HCT116 (cell line): ENCODE results near the gene ZNF417. TPM values are rescaled to one million over a fixed set of nuclear protein-coding genes. Genes with fewer than 3 reads are reported as not detected.

ENCODE experiments used
- ATAC-seq: fragments of 200-7000 bp; cut with Tn5 transposase; 2 replicates; pipeline ENCODE4 v1.9.1; 2020; ENCODE audit warnings: mild to moderate bottlenecking, moderate library complexity
- BruUV-seq: library from RNA; stranded (reverse); fragments of 400-500 nt; replicated peaks from 2 replicates; lab custom pipeline; 2021; lab: Mats Ljungman, UMichigan
- CTCF ChIA-PET: fragments of 300-600 bp; sonication (Branson Sonifier 250); formaldehyde crosslinking; loops from one replicate; lab custom pipeline; 2021; ENCODE audit warnings: antibody characterized with exemption; lab: Charles Lee
- POLR2A ChIA-PET: fragments of 300-600, 350-600 bp; sonication (Branson Sonifier 250); formaldehyde crosslinking; loops from one replicate; lab custom pipeline; 2021; ENCODE audit warnings: antibody characterized with exemption; lab: Charles Lee
- RAD21 ChIA-PET, 2 experiments: fragments of 300-600 bp; sonication (Branson Sonifier 250); formaldehyde crosslinking; loops; one replicate each; lab custom pipeline; 2023; ENCODE audit warnings: low total read pairs in 2 of 2; ENCODE audit not compliant: uncharacterized antibody in 2 of 2, unreplicated experiment in 2 of 2, low non-redundant PET in 1 of 2; lab: Charles Lee
- DNase-seq: peaks from one replicate; pipeline ENCODE4 v3.0.0-alpha.2; 2010; ENCODE audit warnings: low read depth, low spot score
- H2AFZ ChIP-seq: fragments of 200-600 bp; shearing (Covaris generic), sonication (generic); 2 replicates; pipeline ENCODE4 v1.6.1; 2017; ENCODE audit warnings: low read depth, mixed run types, mixed read lengths, antibody characterized with exemption, low read length; ENCODE audit not compliant: poor library complexity, severe bottlenecking
- H3K27ac ChIP-seq: 2 replicates; pipeline ENCODE4 v1.5.1; 2012; ENCODE audit warnings: low read depth, low read length
- H3K27me3 ChIP-seq: fragments of 200-600 bp; sonication (generic); 2 replicates; pipeline ENCODE4 v1.6.1; 2016; ENCODE audit warnings: mixed run types, low read length, mixed read lengths; ENCODE audit not compliant: insufficient read depth
- H3K36me3 ChIP-seq, 2 experiments: fragments of 200-500 bp in 1 of 2; fragments of 200-600 bp in 1 of 2; sonication (Bioruptor generic) in 1 of 2; sonication (generic) in 1 of 2; 2 replicates each; pipeline versions ENCODE4 v1.5.1 to v1.6.1; 2014 to 2016; ENCODE audit warnings: low read length in 2 of 2, inconsistent platforms in 1 of 2, mixed read lengths in 1 of 2, mixed run types in 1 of 2; ENCODE audit not compliant: insufficient read depth in 2 of 2, control insufficient read depth in 1 of 2
- H3K4me1 ChIP-seq, 2 experiments: fragments of 200-600 bp in 1 of 2; sonication (generic) in 1 of 2; 2 replicates each; pipeline versions ENCODE4 v1.5.1 to v1.6.1; 2012 to 2017; ENCODE audit warnings: low read length in 2 of 2, inconsistent platforms in 1 of 2, mild to moderate bottlenecking in 1 of 2, mixed read lengths in 1 of 2, mixed run types in 1 of 2, moderate library complexity in 1 of 2; ENCODE audit not compliant: insufficient read depth in 2 of 2, control insufficient read depth in 1 of 2
- H3K4me2 ChIP-seq: fragments of 200-600 bp; sonication (generic); 2 replicates; pipeline ENCODE4 v1.6.1; 2017; ENCODE audit warnings: mixed run types, low read length, mixed read lengths
- H3K4me3 ChIP-seq, 2 experiments: fragments of 200-600 bp in 1 of 2; sonication (generic) in 1 of 2; replicated peaks in 1 of 2; 2 replicates each; pipeline ENCODE4 v1.5.1; 2011 to 2016; ENCODE audit warnings: low read length in 2 of 2, control low read depth in 1 of 2, low read depth in 1 of 2, mild to moderate bottlenecking in 1 of 2, mixed read lengths in 1 of 2, mixed run types in 1 of 2
- H3K79me2 ChIP-seq: fragments of 200-600 bp; sonication (generic); 2 replicates; pipeline ENCODE4 v1.6.1; 2017; ENCODE audit warnings: mild to moderate bottlenecking, mixed run types, low read length, moderate library complexity, mixed read lengths; ENCODE audit not compliant: insufficient read depth
- H3K9ac ChIP-seq: fragments of 200-600 bp; sonication (generic); 2 replicates; pipeline ENCODE4 v1.6.1; 2016; ENCODE audit warnings: low read length, mixed read lengths
- H3K9me2 ChIP-seq: fragments of 200-600 bp; sonication (generic), shearing (Covaris generic); 2 replicates; pipeline ENCODE4 v1.6.1; 2017; ENCODE audit warnings: mixed run types, mild to moderate bottlenecking, moderate library complexity; ENCODE audit not compliant: insufficient read depth
- H3K9me3 ChIP-seq, 2 experiments: fragments of 200-500 bp in 1 of 2; fragments of 200-600 bp in 1 of 2; sonication (Bioruptor generic) in 1 of 2; sonication (generic) in 1 of 2; 2 replicates each; pipeline ENCODE4 v1.6.1; 2014 to 2017; ENCODE audit warnings: low read length in 2 of 2, mixed read lengths in 2 of 2, inconsistent platforms in 1 of 2, low read depth in 1 of 2, mild to moderate bottlenecking in 1 of 2, mixed run types in 1 of 2, moderate library complexity in 1 of 2; ENCODE audit not compliant: control insufficient read depth in 1 of 2, insufficient read depth in 1 of 2
- H4K20me1 ChIP-seq: fragments of 200-600 bp; sonication (generic), shearing (Covaris generic); 2 replicates; pipeline ENCODE4 v1.6.1; 2017; ENCODE audit warnings: mixed run types, mild to moderate bottlenecking, moderate library complexity; ENCODE audit not compliant: insufficient read depth
- CBX3 ChIP-seq: IDR thresholded peaks from 2 replicates; pipeline ENCODE4 v1.6.1; 2012; ENCODE audit warnings: low read depth
- CEBPB ChIP-seq: IDR thresholded peaks from 2 replicates; pipeline ENCODE4 v1.6.1; 2012; ENCODE audit warnings: low read depth
- EGR1 ChIP-seq: IDR thresholded peaks from 2 replicates; pipeline ENCODE4 v1.6.1; 2012; ENCODE audit warnings: low read depth
- ELF1 ChIP-seq: IDR thresholded peaks from 2 replicates; pipeline ENCODE4 v1.6.1; 2012; ENCODE audit warnings: low read depth, borderline replicate concordance
- EZH2 ChIP-seq: fragments of 200-600 bp; sonication (generic); IDR thresholded peaks from 2 replicates; pipeline ENCODE4 v1.6.1; 2017; ENCODE audit warnings: antibody characterized with exemption, mixed run types
- EZH2phosphoT487 ChIP-seq: fragments of 200-600 bp; IDR thresholded peaks from 2 replicates; pipeline ENCODE4 v1.6.1; 2018; ENCODE audit warnings: antibody characterized with exemption, borderline replicate concordance
- FOSL1 ChIP-seq: IDR thresholded peaks from 2 replicates; pipeline ENCODE4 v1.6.1; 2012; ENCODE audit warnings: low read depth
- JUND ChIP-seq: IDR thresholded peaks from 2 replicates; pipeline ENCODE4 v1.6.1; 2012
- MAX ChIP-seq: IDR thresholded peaks from 2 replicates; pipeline ENCODE4 v1.6.1; 2012
- POLR2A ChIP-seq: IDR thresholded peaks from 2 replicates; pipeline ENCODE4 v1.7.0; 2011; ENCODE audit warnings: borderline replicate concordance; ENCODE audit not compliant: insufficient read depth, insufficient read length; ENCODE audit errors: extremely low read depth
- RAD21 ChIP-seq: IDR thresholded peaks from 2 replicates; pipeline ENCODE4 v1.6.1; 2012; ENCODE audit warnings: low read depth, mild to moderate bottlenecking
- SIN3A ChIP-seq: IDR thresholded peaks from 2 replicates; pipeline ENCODE4 v1.6.1; 2012; ENCODE audit warnings: low read depth
- SP1 ChIP-seq: IDR thresholded peaks from 2 replicates; pipeline ENCODE4 v1.6.1; 2012; ENCODE audit warnings: low read depth
- TCF7L2 ChIP-seq: IDR thresholded peaks from 2 replicates; pipeline ENCODE4 v1.7.0; 2011; ENCODE audit warnings: borderline replicate concordance, inconsistent platforms; ENCODE audit not compliant: insufficient read depth, insufficient read length; ENCODE audit errors: extremely low read depth
- YY1 ChIP-seq: IDR thresholded peaks from 2 replicates; pipeline ENCODE4 v1.6.1; 2011; ENCODE audit warnings: low read length, low read depth, moderate library complexity, mild to moderate bottlenecking; ENCODE audit not compliant: insufficient replicate concordance; ENCODE audit errors: extremely low read depth
- ZBTB33 ChIP-seq: IDR thresholded peaks from 2 replicates; pipeline ENCODE4 v1.6.1; 2011; ENCODE audit warnings: mild to moderate bottlenecking, low read length, moderate library complexity; ENCODE audit not compliant: insufficient replicate concordance; ENCODE audit errors: extremely low read depth
- ZFX ChIP-seq: fragments of 450-650 bp; IDR thresholded peaks from 2 replicates; pipeline ENCODE4 v1.6.1; 2017
- ZNF274 ChIP-seq: fragments of 200-500 bp; sonication (Bioruptor generic); IDR thresholded peaks from 2 replicates; pipeline ENCODE4 v1.6.1; 2014; ENCODE audit warnings: mild to moderate bottlenecking, low read depth, low read length, inconsistent platforms
- intact Hi-C: fragments of 100-400 bp; cut with micrococcal nuclease; formaldehyde crosslinking; loops from 2 replicates; pipeline ENCODE4 v1.10.0; 2022
- total RNA-seq: library from RNA; stranded (reverse); gene quantifications from one replicate; pipeline ENCODE4 v1.2.1, GENCODE V29; 2021; ENCODE audit not compliant: unreplicated experiment
- TF ChIP-seq, protein P1 (sequence below): IDR thresholded peaks from 2 replicates; pipeline ENCODE4 v1.6.1; 2012; ENCODE audit warnings: low read depth
- TF ChIP-seq, protein P2 (sequence below): IDR thresholded peaks from 2 replicates; pipeline ENCODE4 v1.6.1; 2012

Gene ZNF417
- total RNA-seq, 1 experiment from 2014 or later: 6.8 TPM

GRCh38 chr19:57867868-57868492, 48.4 kb downstream of the ZNF417 start:
- Histone ChIP-seq H3K9me3 (peaks cover 5 to 23% of the 10 kb centered on the region in 2 experiments; a peak in 2 of 4 replicates), H3K4me1 (no peaks in the 10 kb centered on the region), H3K9me2 (no peaks in the 10 kb centered on the region), H3K79me2 (no peaks in the 10 kb centered on the region), H3K9ac (no peak overlapping the region), H3K4me2 (no peak overlapping the region), H3K4me3 (no peak overlapping the region), H4K20me1 (no peaks in the 10 kb centered on the region), H2AFZ (no peak overlapping the region), H3K27me3 (no peaks in the 10 kb centered on the region), H3K27ac (no peak overlapping the region), H3K36me3 (peaks cover 20 to 42% of the 10 kb centered on the region in 2 experiments)
- TF ChIP-seq FOSL1 (no peak), SIN3A (no peak), MAX (no peak), EZH2 (no peak), ELF1 (no peak), SP1 (no peak), RAD21 (no peak), JUND (no peak), EGR1 (no peak), ZNF274 (no peak), ZBTB33 (no peak), CBX3 (no peak), EZH2phosphoT487 (no peak), POLR2A (no peak), TCF7L2 (no peak), ZFX (no peak), YY1 (no peak), CEBPB (no peak)
- TF ChIP-seq, protein P1, sequence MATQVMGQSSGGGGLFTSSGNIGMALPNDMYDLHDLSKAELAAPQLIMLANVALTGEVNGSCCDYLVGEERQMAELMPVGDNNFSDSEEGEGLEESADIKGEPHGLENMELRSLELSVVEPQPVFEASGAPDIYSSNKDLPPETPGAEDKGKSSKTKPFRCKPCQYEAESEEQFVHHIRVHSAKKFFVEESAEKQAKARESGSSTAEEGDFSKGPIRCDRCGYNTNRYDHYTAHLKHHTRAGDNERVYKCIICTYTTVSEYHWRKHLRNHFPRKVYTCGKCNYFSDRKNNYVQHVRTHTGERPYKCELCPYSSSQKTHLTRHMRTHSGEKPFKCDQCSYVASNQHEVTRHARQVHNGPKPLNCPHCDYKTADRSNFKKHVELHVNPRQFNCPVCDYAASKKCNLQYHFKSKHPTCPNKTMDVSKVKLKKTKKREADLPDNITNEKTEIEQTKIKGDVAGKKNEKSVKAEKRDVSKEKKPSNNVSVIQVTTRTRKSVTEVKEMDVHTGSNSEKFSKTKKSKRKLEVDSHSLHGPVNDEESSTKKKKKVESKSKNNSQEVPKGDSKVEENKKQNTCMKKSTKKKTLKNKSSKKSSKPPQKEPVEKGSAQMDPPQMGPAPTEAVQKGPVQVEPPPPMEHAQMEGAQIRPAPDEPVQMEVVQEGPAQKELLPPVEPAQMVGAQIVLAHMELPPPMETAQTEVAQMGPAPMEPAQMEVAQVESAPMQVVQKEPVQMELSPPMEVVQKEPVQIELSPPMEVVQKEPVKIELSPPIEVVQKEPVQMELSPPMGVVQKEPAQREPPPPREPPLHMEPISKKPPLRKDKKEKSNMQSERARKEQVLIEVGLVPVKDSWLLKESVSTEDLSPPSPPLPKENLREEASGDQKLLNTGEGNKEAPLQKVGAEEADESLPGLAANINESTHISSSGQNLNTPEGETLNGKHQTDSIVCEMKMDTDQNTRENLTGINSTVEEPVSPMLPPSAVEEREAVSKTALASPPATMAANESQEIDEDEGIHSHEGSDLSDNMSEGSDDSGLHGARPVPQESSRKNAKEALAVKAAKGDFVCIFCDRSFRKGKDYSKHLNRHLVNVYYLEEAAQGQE: no peak
- TF ChIP-seq, protein P2, sequence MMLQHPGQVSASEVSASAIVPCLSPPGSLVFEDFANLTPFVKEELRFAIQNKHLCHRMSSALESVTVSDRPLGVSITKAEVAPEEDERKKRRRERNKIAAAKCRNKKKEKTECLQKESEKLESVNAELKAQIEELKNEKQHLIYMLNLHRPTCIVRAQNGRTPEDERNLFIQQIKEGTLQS: no peak
- ATAC-seq: no peak
- intact Hi-C loops: no loop called here
- ChIA-PET RAD21 (no interaction called here), CTCF (no interaction called here), POLR2A (no interaction called here)
- no TSS peak for BruUV-seq
- no peak for DNase-seq
